ENCODE results near the gene BPI. TPM values are rescaled to one million over a fixed set of nuclear protein-coding genes. Genes with fewer than 3 reads are reported as not detected.
A peak's percentile ranks its signal among the peaks of the same experiment; 100 is the strongest.

The BPI gene
- total RNA-seq, 1 experiment from 2014 or later: not detected

- ATAC-seq: no peak
- Histone ChIP-seq H3K27me3 (ENCODE audit: control insufficient read depth, insufficient read depth, low read length) (peaks cover 2% of the 10 kb centered on the region; the same call in 1 of the 2 replicates), H3K4me1 (ENCODE audit: control insufficient read depth, insufficient read depth, low read length) (no peaks in the 10 kb centered on the region), H3K9me3 (ENCODE audit: control insufficient read depth, insufficient read depth, low read depth, low read length) (no peaks in the 10 kb centered on the region), H3K36me3 (ENCODE audit: control insufficient read depth, insufficient read depth, low read length) (no peaks in the 10 kb centered on the region), H3K27ac (ENCODE audit: low read length) (no peak overlapping the region), H3K4me3 (ENCODE audit: low read depth in 2 of 2, low read length in 2 of 2) (no peak overlapping the region)
- no peak for DNase-seq (ENCODE audit: low read depth, low spot score)
- no TSS peak for BruUV-seq (replicated peaks)
- CTCF ChIA-PET: no interaction called here
- intact Hi-C loops (cut with micrococcal nuclease; ENCODE audit: unreplicated experiment): no loop called here
- in situ Hi-C loops (cut with HindIII; ENCODE audit: low pct_unique_long_range_greater_than_20kb, low sequenced_read_pairs): no loop called here
- no peak for TF ChIP-seq SIN3A (IDR thresholded peaks at IDR 0.05; ENCODE audit: borderline replicate concordance, insufficient read depth, low read depth, low read length)
- TF ChIP-seq TCF7L2 (IDR thresholded peaks at IDR 0.05; ENCODE audit: low read depth, low read length): no peak
- POLR2A ChIA-PET: no interaction called here
Observed at GRCh38 chr20:38258545-38259215, 45.3 kb upstream of the BPI start.

DNA sequence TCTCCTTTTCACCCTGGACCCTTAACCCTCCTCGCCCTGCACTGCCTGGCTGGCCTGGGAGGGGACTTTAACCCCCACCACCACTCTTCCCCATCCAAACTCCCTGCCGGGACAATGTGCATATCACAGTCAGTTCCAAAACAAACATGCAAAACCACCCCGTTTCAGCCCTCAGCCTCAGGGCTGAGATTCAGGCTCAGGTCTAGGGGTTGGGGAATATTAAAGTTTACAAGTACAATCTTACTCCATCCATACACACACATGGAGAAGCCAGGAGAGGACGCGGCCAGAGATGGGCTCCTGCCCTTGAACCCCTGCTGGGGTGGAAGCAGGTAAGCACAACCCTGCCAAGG is 44.0 kb upstream of the BPI start:
- no peak overlapping the region for H3K27ac ChIP-seq (ENCODE audit: low read length)
- peaks cover 2% of the 10 kb centered on the region; the same call in 1 of the 2 replicates for H3K27me3 ChIP-seq (ENCODE audit: control insufficient read depth, insufficient read depth, low read length)
- ATAC-seq (peak; percentile 47; the same call in 1 of the 2 replicates), DNase-seq (ENCODE audit: low read depth, low spot score) (no peak)
- no peaks in the 10 kb centered on the region for H3K9me3 ChIP-seq (ENCODE audit: control insufficient read depth, insufficient read depth, low read depth, low read length)
- in situ Hi-C loops (cut with HindIII; ENCODE audit: low pct_unique_long_range_greater_than_20kb, low sequenced_read_pairs): no loop called here
- intact Hi-C loops (cut with micrococcal nuclease; ENCODE audit: unreplicated experiment): no loop called here
- TF ChIP-seq, protein P1, sequence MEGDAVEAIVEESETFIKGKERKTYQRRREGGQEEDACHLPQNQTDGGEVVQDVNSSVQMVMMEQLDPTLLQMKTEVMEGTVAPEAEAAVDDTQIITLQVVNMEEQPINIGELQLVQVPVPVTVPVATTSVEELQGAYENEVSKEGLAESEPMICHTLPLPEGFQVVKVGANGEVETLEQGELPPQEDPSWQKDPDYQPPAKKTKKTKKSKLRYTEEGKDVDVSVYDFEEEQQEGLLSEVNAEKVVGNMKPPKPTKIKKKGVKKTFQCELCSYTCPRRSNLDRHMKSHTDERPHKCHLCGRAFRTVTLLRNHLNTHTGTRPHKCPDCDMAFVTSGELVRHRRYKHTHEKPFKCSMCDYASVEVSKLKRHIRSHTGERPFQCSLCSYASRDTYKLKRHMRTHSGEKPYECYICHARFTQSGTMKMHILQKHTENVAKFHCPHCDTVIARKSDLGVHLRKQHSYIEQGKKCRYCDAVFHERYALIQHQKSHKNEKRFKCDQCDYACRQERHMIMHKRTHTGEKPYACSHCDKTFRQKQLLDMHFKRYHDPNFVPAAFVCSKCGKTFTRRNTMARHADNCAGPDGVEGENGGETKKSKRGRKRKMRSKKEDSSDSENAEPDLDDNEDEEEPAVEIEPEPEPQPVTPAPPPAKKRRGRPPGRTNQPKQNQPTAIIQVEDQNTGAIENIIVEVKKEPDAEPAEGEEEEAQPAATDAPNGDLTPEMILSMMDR (IDR thresholded peaks at IDR 0.05): no peak
- TF ChIP-seq REST (IDR thresholded peaks at IDR 0.05; ENCODE audit: insufficient read depth in 1 of 2, low read depth in 2 of 2, low read length in 1 of 2): no peak
- TF ChIP-seq POLR2AphosphoS5 (IDR thresholded peaks at IDR 0.05; ENCODE audit: low read depth, low read length): no peak
- no peak for TF ChIP-seq TCF7L2 (IDR thresholded peaks at IDR 0.05; ENCODE audit: low read depth, low read length)
- TF ChIP-seq SIN3A (IDR thresholded peaks at IDR 0.05; ENCODE audit: borderline replicate concordance, insufficient read depth, low read depth, low read length): no peak
- POLR2A ChIA-PET: no interaction called here
- no peak overlapping the region for H3K4me3 ChIP-seq (ENCODE audit: low read depth in 2 of 2, low read length in 2 of 2)
- H3K36me3 ChIP-seq (ENCODE audit: control insufficient read depth, insufficient read depth, low read length): no peaks in the 10 kb centered on the region
- H3K4me1 ChIP-seq (ENCODE audit: control insufficient read depth, insufficient read depth, low read length): no peaks in the 10 kb centered on the region
- no TSS peak for BruUV-seq (replicated peaks)
- CTCF ChIA-PET: interaction anchor here (0.6 kb wide), 1 partner anchor 12 kb away, joined by 4 read pairs; no protein-coding TSS in a partner anchor

DNA sequence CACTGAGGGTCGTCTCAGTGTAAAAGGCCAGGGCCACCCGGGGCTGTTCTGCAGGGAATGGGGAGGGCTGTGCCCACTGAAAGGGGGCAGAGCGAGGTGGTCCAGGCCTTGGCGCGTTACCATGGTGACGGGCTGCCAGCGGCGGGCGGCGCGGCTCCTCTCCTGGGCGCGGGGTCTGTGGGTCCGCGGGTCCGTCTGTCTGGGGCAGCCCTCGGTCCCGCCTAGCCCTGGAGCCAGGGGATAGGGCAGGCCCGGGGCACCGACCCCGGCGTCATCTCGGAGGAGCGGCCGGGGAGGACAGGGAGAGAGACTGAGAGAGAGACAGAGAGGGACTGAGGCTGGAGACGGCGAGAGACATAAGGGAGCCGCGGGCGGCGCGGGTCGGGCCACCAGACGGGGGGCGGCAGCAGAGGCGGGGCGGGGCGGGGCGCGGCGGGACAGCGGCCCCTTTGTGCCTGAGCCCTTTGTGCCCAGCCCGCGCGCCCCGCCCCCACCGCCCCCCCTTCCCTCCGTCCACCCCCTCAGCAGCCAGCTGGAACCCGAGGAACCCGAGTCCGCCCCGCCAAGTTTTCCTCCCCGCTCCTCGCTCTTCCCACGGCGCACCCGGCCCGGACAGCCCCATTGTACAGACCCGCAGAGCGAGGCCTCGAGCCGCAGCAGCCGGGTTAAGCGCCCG is 43.4 kb upstream of the BPI start, which contains the start of gene KIAA1755:
Gene KIAA1755, minus strand, starts transcription at position 358 of the 676 bp plus-strand sequence. Its CDS starts 235 bp downstream, at position 123.
- no peaks in the 10 kb centered on the region for H3K36me3 ChIP-seq (ENCODE audit: control insufficient read depth, insufficient read depth, low read length)
- BruUV-seq (replicated peaks): no TSS peak
- no peak within 1 kb of the TSS for H3K4me3 ChIP-seq (ENCODE audit: low read depth in 2 of 2, low read length in 2 of 2)
- H3K4me1 ChIP-seq (ENCODE audit: control insufficient read depth, insufficient read depth, low read length): no peaks in the 10 kb centered on the region
- DNase-seq (ENCODE audit: low read depth, low spot score): no peak
- in situ Hi-C loops (cut with HindIII; ENCODE audit: low pct_unique_long_range_greater_than_20kb, low sequenced_read_pairs): no loop called here
- peak; percentile 59; the same call in 1 of the 2 replicates for ATAC-seq
- no peaks in the 10 kb centered on the region for H3K9me3 ChIP-seq (ENCODE audit: control insufficient read depth, insufficient read depth, low read depth, low read length)
- CTCF ChIA-PET: interaction anchor here (0.6 kb wide), 1 partner anchor 13 kb away, joined by 4 read pairs; no protein-coding TSS in a partner anchor
- H3K27ac ChIP-seq (ENCODE audit: low read length): no peak within 1 kb of the TSS
- peaks cover 2% of the 10 kb centered on the region; the same call in 1 of the 2 replicates for H3K27me3 ChIP-seq (ENCODE audit: control insufficient read depth, insufficient read depth, low read length)
- TF ChIP-seq SIN3A (IDR thresholded peaks at IDR 0.05; ENCODE audit: borderline replicate concordance, insufficient read depth, low read depth, low read length) (no peak), REST (IDR thresholded peaks at IDR 0.05; ENCODE audit: insufficient read depth in 1 of 2, low read depth in 2 of 2, low read length in 1 of 2) (no peak), POLR2AphosphoS5 (IDR thresholded peaks at IDR 0.05; ENCODE audit: low read depth, low read length) (no peak), TCF7L2 (IDR thresholded peaks at IDR 0.05; ENCODE audit: low read depth, low read length) (no peak)
- TF ChIP-seq, protein P1 (IDR thresholded peaks at IDR 0.05): no peak
- POLR2A ChIA-PET: no interaction called here
- intact Hi-C loops (cut with micrococcal nuclease; ENCODE audit: unreplicated experiment): no loop called here

Data from Panc1 (cell line).